ENCODE results near the gene SPDEF. TPM values are rescaled to one million over a fixed set of nuclear protein-coding genes. Genes with fewer than 3 reads are reported as not detected.

SPDEF gene
- total RNA-seq, 2 experiments from 2014 or later = not detected

- DNase-seq = no peak
- Mint-ChIP-seq H3K9me3 (no peaks in the 10 kb centered on the region), H3K4me3 (no peak overlapping the region), H3K27me3 (no peaks in the 10 kb centered on the region), H3K36me3 (ENCODE audit: low read depth) (no peaks in the 10 kb centered on the region), H3K4me1 (peaks cover 8% of the 10 kb centered on the region), H3K27ac (no peak overlapping the region)
- CTCF ChIA-PET = interaction anchor here (1.5 to 1.9 kb wide), 2 partner anchors 28 to 121 kb away, joined by 3 to 5 read pairs; no protein-coding TSS in a partner anchor
- POLR2A ChIA-PET = interaction anchor here (1.2 kb wide), 1 partner anchor 17 kb away, joined by 3 read pairs; no protein-coding TSS in a partner anchor
Observed at GRCh38 chr6:34580707-34581560, 24.8 kb upstream of the SPDEF start.

GRCh38 chr6:34578445-34579262, 22.5 kb upstream of the SPDEF start:
- POLR2A ChIA-PET = no interaction called here
- Mint-ChIP-seq H3K4me1 (peaks cover 6% of the 10 kb centered on the region), H3K9me3 (no peaks in the 10 kb centered on the region), H3K27ac (no peak overlapping the region), H3K27me3 (no peaks in the 10 kb centered on the region), H3K36me3 (ENCODE audit: low read depth) (no peaks in the 10 kb centered on the region), H3K4me3 (no peak overlapping the region)
- CTCF ChIA-PET = interaction anchor here (2.2 kb wide), 1 partner anchor 30 kb away, joined by 5 read pairs; no protein-coding TSS in a partner anchor
- DNase-seq = no peak

- no peaks in the 10 kb centered on the region for H3K27me3 Mint-ChIP-seq
- H3K27ac Mint-ChIP-seq = no peak overlapping the region
- peaks cover 6% of the 10 kb centered on the region for H3K4me1 Mint-ChIP-seq
- no peak for DNase-seq
- H3K4me3 Mint-ChIP-seq = no peak overlapping the region
- ChIA-PET POLR2A (no interaction called here), CTCF (no interaction called here)
- no peaks in the 10 kb centered on the region for H3K9me3 Mint-ChIP-seq
- no peaks in the 10 kb centered on the region for H3K36me3 Mint-ChIP-seq (ENCODE audit: low read depth)
Observed at GRCh38 chr6:34576286-34576955, 20.3 kb upstream of the SPDEF start.

- H3K27ac Mint-ChIP-seq = no peak overlapping the region
- H3K27me3 Mint-ChIP-seq = no peaks in the 10 kb centered on the region
- no peaks in the 10 kb centered on the region for H3K36me3 Mint-ChIP-seq (ENCODE audit: low read depth)
- peaks cover 6% of the 10 kb centered on the region for H3K4me1 Mint-ChIP-seq
- no peak overlapping the region for H3K4me3 Mint-ChIP-seq
- CTCF ChIA-PET = interaction anchor here (1.2 kb wide), 1 partner anchor 8 kb away, joined by 3 read pairs; no protein-coding TSS in a partner anchor
- POLR2A ChIA-PET = interaction anchor here (1.2 kb wide), 1 partner anchor 11 kb away, joined by 3 read pairs; no protein-coding TSS in a partner anchor
- no peaks in the 10 kb centered on the region for H3K9me3 Mint-ChIP-seq
- no peak for DNase-seq
Observed at GRCh38 chr6:34575326-34575725, 19.2 kb upstream of the SPDEF start.

GRCh38 chr6:34574647-34575293, 18.6 kb upstream of the SPDEF start:
- CTCF ChIA-PET = interaction anchor here (1.2 kb wide), 1 partner anchor 9 kb away, joined by 3 read pairs; no protein-coding TSS in a partner anchor
- no peak for DNase-seq
- Mint-ChIP-seq H3K4me3 (no peak overlapping the region), H3K27ac (no peak overlapping the region), H3K36me3 (ENCODE audit: low read depth) (no peaks in the 10 kb centered on the region), H3K4me1 (peaks cover 6% of the 10 kb centered on the region), H3K27me3 (no peaks in the 10 kb centered on the region), H3K9me3 (no peaks in the 10 kb centered on the region)
- POLR2A ChIA-PET = interaction anchor here (1.2 kb wide), 1 partner anchor 11 kb away, joined by 3 read pairs; no protein-coding TSS in a partner anchor

- Mint-ChIP-seq H3K36me3 (ENCODE audit: low read depth) (no peaks in the 10 kb centered on the region), H3K4me3 (no peak overlapping the region), H3K27me3 (no peaks in the 10 kb centered on the region), H3K9me3 (no peaks in the 10 kb centered on the region), H3K27ac (no peak overlapping the region), H3K4me1 (peaks cover 6% of the 10 kb centered on the region)
- POLR2A ChIA-PET = no interaction called here
- no peak for DNase-seq
- CTCF ChIA-PET = no interaction called here
Observed at GRCh38 chr6:34573567-34574183, 17.5 kb upstream of the SPDEF start.

GRCh38 chr6:34572585-34572984, 16.5 kb upstream of the SPDEF start:
- H3K27ac Mint-ChIP-seq = no peak overlapping the region
- peaks cover 6% of the 10 kb centered on the region for H3K4me1 Mint-ChIP-seq
- no peak overlapping the region for H3K4me3 Mint-ChIP-seq
- H3K27me3 Mint-ChIP-seq = no peaks in the 10 kb centered on the region
- no peaks in the 10 kb centered on the region for H3K36me3 Mint-ChIP-seq (ENCODE audit: low read depth)
- H3K9me3 Mint-ChIP-seq = no peaks in the 10 kb centered on the region
- ChIA-PET POLR2A (no interaction called here), CTCF (no interaction called here)
- DNase-seq = no peak

- Mint-ChIP-seq H3K9me3 (no peaks in the 10 kb centered on the region), H3K36me3 (ENCODE audit: low read depth) (no peaks in the 10 kb centered on the region), H3K27me3 (no peaks in the 10 kb centered on the region), H3K27ac (no peak overlapping the region), H3K4me1 (peaks cover 6% of the 10 kb centered on the region), H3K4me3 (no peak overlapping the region)
- DNase-seq = no peak
- CTCF ChIA-PET = no interaction called here
- POLR2A ChIA-PET = no interaction called here
Observed at GRCh38 chr6:34572021-34572420, 15.9 kb upstream of the SPDEF start.

- Mint-ChIP-seq H3K4me3 (no peak overlapping the region), H3K9me3 (no peaks in the 10 kb centered on the region), H3K36me3 (ENCODE audit: low read depth) (no peaks in the 10 kb centered on the region), H3K4me1 (peaks cover 4% of the 10 kb centered on the region), H3K27ac (no peak overlapping the region), H3K27me3 (no peaks in the 10 kb centered on the region)
- no peak for DNase-seq
- POLR2A ChIA-PET = no interaction called here
- CTCF ChIA-PET = interaction anchor here (1.7 kb wide), 1 partner anchor 38 kb away, joined by 4 read pairs; no protein-coding TSS in a partner anchor
Observed at GRCh38 chr6:34571388-34571787, 15.3 kb upstream of the SPDEF start.

GRCh38 chr6:34570066-34570833, 14.1 kb upstream of the SPDEF start:
- POLR2A ChIA-PET = no interaction called here
- Mint-ChIP-seq H3K4me3 (no peak overlapping the region), H3K27me3 (no peaks in the 10 kb centered on the region), H3K36me3 (ENCODE audit: low read depth) (no peaks in the 10 kb centered on the region), H3K9me3 (no peaks in the 10 kb centered on the region), H3K27ac (no peak overlapping the region), H3K4me1 (no peaks in the 10 kb centered on the region)
- CTCF ChIA-PET = interaction anchor here (0.6 to 1.7 kb wide), 2 partner anchors 21 to 39 kb away, joined by 3 to 4 read pairs; no protein-coding TSS in a partner anchor
- no peak for DNase-seq

- Mint-ChIP-seq H3K27me3 (no peaks in the 10 kb centered on the region), H3K4me3 (no peak overlapping the region), H3K4me1 (no peaks in the 10 kb centered on the region), H3K9me3 (no peaks in the 10 kb centered on the region), H3K27ac (no peak overlapping the region), H3K36me3 (ENCODE audit: low read depth) (no peaks in the 10 kb centered on the region)
- POLR2A ChIA-PET = no interaction called here
- DNase-seq = no peak
- CTCF ChIA-PET = no interaction called here
Observed at GRCh38 chr6:34569361-34569973, 13.3 kb upstream of the SPDEF start.
